Spleen (tissue), 7 donors: ENCODE data around the gene TSC22D4.

ENCODE experiments used
- CTCF ChIP-seq, 11 experiments: fragments of 200-600 bp in 7 of 11; fragments of 450-650 bp in 4 of 11; sonication (generic) in 4 of 11; IDR thresholded peaks in 8 of 11; conservative IDR thresholded peaks in 3 of 11; 1 replicate in 7 of 11; 2 replicates in 4 of 11; pipeline versions ENCODE4 v1.4.0 to v1.8.0; 2016 to 2021; ENCODE audit warnings: antibody characterized with exemption in 11 of 11, inconsistent platforms in 4 of 11, mild to moderate bottlenecking in 1 of 11
- POLR2A ChIP-seq, 3 donors: fragments of 450-650 bp; IDR thresholded peaks; one replicate each; pipeline ENCODE4 v1.5.1; 2017; ENCODE audit warnings: antibody characterized with exemption in 3 of 3, mild to moderate bottlenecking in 1 of 3
- POLR2AphosphoS5 ChIP-seq, 3 donors: sonication (generic); formaldehyde crosslinking; IDR thresholded peaks; one replicate each; pipeline ENCODE4 v1.5.1; 2017; ENCODE audit warnings: antibody characterized with exemption in 3 of 3
- donor health status: DM: no; HTN: no; CAD: no; lungs with moderate emphysema.
- donor health status: DM: no; HTN: no; CAD: no.
- donor health status: DM: no; HTN: no; CAD: no.

GRCh38 chr7:100434297-100435144 lies 44.5 kb downstream of the TSC22D4 start:
- TF ChIP-seq CTCF (IDR thresholded peaks at IDR 0.05 in 8 of 11, conservative IDR thresholded peaks at IDR 0.05 in 3 of 11) = no peak
- TF ChIP-seq POLR2AphosphoS5 (IDR thresholded peaks at IDR 0.05) = peak in 1 of 3 donors; percentile 37
- no peak for TF ChIP-seq POLR2A (IDR thresholded peaks at IDR 0.05)
